ENCODE results near the gene SUN2. TPM values are rescaled to one million over a fixed set of nuclear protein-coding genes. Genes with fewer than 3 reads are reported as not detected.
A peak's percentile ranks its signal among the peaks of the same experiment; 100 is the strongest.

Gene SUN2
- total and polyA plus RNA-seq, 2 of the 13 experiments (the other 11 are each of a cell fraction or from before 2014, with no cell fraction given): 45.6 to 56.6 TPM

GRCh38 chr22:38727530-38728451 is 28.0 kb downstream of the SUN2 start:
- POLR2A ChIA-PET: no interaction called here
- WGBS (ENCODE audit: low lambda C conversion rate): 98% methylated on average over 10 of the region's 15 CpGs
- H3K4me3 ChIP-seq (replicated peaks in 1 of 3; ENCODE audit: insufficient read depth in 1 of 3, low read depth in 2 of 3, low read length in 3 of 3): no peak overlapping the region
- CTCF ChIA-PET (ENCODE audit: low intra/inter-chr PET ratio, low total read pairs): no interaction called here
- intact Hi-C loops (cut with micrococcal nuclease; ENCODE audit: unreplicated experiment) (no loop called here), in situ Hi-C loops (cut with HindIII; ENCODE audit: extremely low pct_ligation_motif_present, low pct_unique_long_range_greater_than_20kb) (no loop called here)
- no peak overlapping the region for H3K9ac ChIP-seq (ENCODE audit: insufficient read depth, low read depth, low read length)
- H3K79me2 ChIP-seq (ENCODE audit: insufficient read depth, low read length): no peaks in the 10 kb centered on the region
- H3K4me2 ChIP-seq (ENCODE audit: low read depth, low read length): no peak overlapping the region
- no peak overlapping the region for H2AFZ ChIP-seq (ENCODE audit: low read length)
- H3K4me1 ChIP-seq (ENCODE audit: insufficient read depth, low read length): peaks cover 22% of the 10 kb centered on the region
- H3K9me3 ChIP-seq (ENCODE audit: low read length): no peaks in the 10 kb centered on the region
- peaks cover 36 to 79% of the 10 kb centered on the region in 2 experiments for H3K36me3 ChIP-seq (replicated peaks in 1 of 2; ENCODE audit: control insufficient read depth in 1 of 2, insufficient read depth in 2 of 2, low read length in 2 of 2)
- BruUV-seq (replicated peaks): no TSS peak
- peaks cover 8% of the 10 kb centered on the region for H4K20me1 ChIP-seq (ENCODE audit: insufficient read depth, low read length)
- no peak for FAIRE-seq
- DNase-seq (ENCODE audit: low spot score): no peak
- no peaks in the 10 kb centered on the region for H3K27me3 ChIP-seq (ENCODE audit: control insufficient read depth in 1 of 2, insufficient read depth in 2 of 2, low read length in 2 of 2)
- H3K27ac ChIP-seq (ENCODE audit: extremely low read length, insufficient read depth, low read length): peak overlapping the region; percentile 51
- no peak for ATAC-seq
- TF ChIP-seq NFATC3 (CRISPR knock-in tag; IDR thresholded peaks at IDR 0.05) (no peak), DBP (CRISPR knock-in tag; IDR thresholded peaks at IDR 0.05; ENCODE audit: not compliant biosample characterization) (no peak), MAFK (conservative IDR thresholded peaks at IDR 0.05 in 1 of 2, IDR thresholded peaks at IDR 0.05 in 1 of 2; ENCODE audit: low read length in 2 of 2) (no peak), ZNF768 (CRISPR knock-in tag; IDR thresholded peaks at IDR 0.05) (no peak), ZNF33A (CRISPR knock-in tag; IDR thresholded peaks at IDR 0.05; ENCODE audit: borderline replicate concordance) (no peak), REPIN1 (CRISPR knock-in tag; IDR thresholded peaks at IDR 0.05; ENCODE audit: borderline replicate concordance, low read depth) (no peak), ZFAT (CRISPR knock-in tag; conservative IDR thresholded peaks at IDR 0.05) (no peak), KIAA2018 (CRISPR knock-in tag; IDR thresholded peaks at IDR 0.05; ENCODE audit: borderline replicate concordance) (no peak), RBFOX2 (IDR thresholded peaks at IDR 0.05; ENCODE audit: low read depth, low read length) (no peak), ZNF530 (CRISPR knock-in tag; IDR thresholded peaks at IDR 0.05; ENCODE audit: low read depth) (no peak), MYNN (CRISPR knock-in tag; IDR thresholded peaks at IDR 0.05; ENCODE audit: low read depth) (no peak), ADNP (CRISPR knock-in tag; IDR thresholded peaks at IDR 0.05) (no peak), POLR2AphosphoS5 (IDR thresholded peaks at IDR 0.05; ENCODE audit: low read depth, low read length) (0 out of 2 replicates have a peak, but pooled peaks have one; percentile 7), POLR2A (IDR thresholded peaks at IDR 0.05; ENCODE audit: insufficient read depth in 1 of 2, low read depth in 2 of 2, low read length in 2 of 2) (0 out of 4 replicates have a peak, but pooled peaks of 1 of the 2 experiments have one; percentile 17), ZNF430 (CRISPR knock-in tag; IDR thresholded peaks at IDR 0.05) (no peak), ARHGAP35 (CRISPR knock-in tag; IDR thresholded peaks at IDR 0.05; ENCODE audit: borderline replicate concordance) (no peak)

Data from HepG2 (cell line).